DOHH2 (cell line): ENCODE data around the gene TCF25.

Source experiments
- H3F3A ChIP-seq: fragments of 200-600 bp; sonication (generic), shearing (Covaris generic); 2 replicates; pipeline ENCODE4 v1.6.0; 2016; ENCODE audit warnings: antibody characterized with exemption, mild to moderate bottlenecking; ENCODE audit not compliant: control insufficient read depth, insufficient read depth
- H3K27ac ChIP-seq: fragments of 200-600 bp; sonication (generic); 2 replicates; pipeline ENCODE4 v1.5.1; 2014; ENCODE audit warnings: low read depth, mild to moderate bottlenecking, low read length, moderate library complexity
- H3K27me3 ChIP-seq: fragments of 200-600 bp; sonication (generic); 2 replicates; pipeline ENCODE4 v1.6.1; 2014; ENCODE audit warnings: mild to moderate bottlenecking, low read length, mixed read lengths; ENCODE audit not compliant: control insufficient read depth
- H3K36me3 ChIP-seq: fragments of 200-600 bp; sonication (generic); 2 replicates; pipeline ENCODE4 v1.6.1; 2014; ENCODE audit warnings: mild to moderate bottlenecking, low read length, moderate library complexity, mixed read lengths; ENCODE audit not compliant: control insufficient read depth
- H3K4me1 ChIP-seq: fragments of 200-600 bp; sonication (generic); 2 replicates; pipeline ENCODE4 v1.6.1; 2014; ENCODE audit warnings: mild to moderate bottlenecking, low read length, mixed read lengths; ENCODE audit not compliant: control insufficient read depth
- H3K4me2 ChIP-seq: fragments of 200-600 bp; sonication (generic); 2 replicates; pipeline ENCODE4 v1.6.0; 2014; ENCODE audit warnings: mild to moderate bottlenecking, low read length, moderate library complexity
- H3K4me3 ChIP-seq: fragments of 200-600 bp; sonication (generic); 2 replicates; pipeline ENCODE4 v1.5.1; 2014; ENCODE audit warnings: mild to moderate bottlenecking, low read length, mixed read lengths
- H3K79me2 ChIP-seq: fragments of 200-600 bp; sonication (generic); 2 replicates; pipeline ENCODE4 v1.6.1; 2014; ENCODE audit warnings: mild to moderate bottlenecking, low read length, mixed read lengths; ENCODE audit not compliant: control insufficient read depth
- H3K9me2 ChIP-seq: fragments of 200-600 bp; sonication (generic); replicated peaks from 2 replicates; pipeline ENCODE4 v1.6.1; 2014; ENCODE audit warnings: mild to moderate bottlenecking, low read length, mixed read lengths; ENCODE audit not compliant: control insufficient read depth
- H3K9me3 ChIP-seq: fragments of 200-600 bp; sonication (generic); 2 replicates; pipeline ENCODE4 v1.6.1; 2014; ENCODE audit warnings: antibody characterized with exemption, low read length, mixed read lengths; ENCODE audit not compliant: control insufficient read depth, insufficient read depth
- H4K20me1 ChIP-seq: fragments of 200-600 bp; sonication (generic); 2 replicates; pipeline ENCODE4 v1.6.0; 2014; ENCODE audit warnings: low read depth, mild to moderate bottlenecking, antibody characterized with exemption, low read length, moderate library complexity; ENCODE audit not compliant: control insufficient read depth, insufficient read depth
- CTCF ChIP-seq: fragments of 200-600 bp; sonication (generic); IDR thresholded peaks from one replicate; pipeline ENCODE4 v1.5.1; 2014; ENCODE audit warnings: antibody characterized with exemption, mild to moderate bottlenecking, low read depth, low read length; ENCODE audit not compliant: poor library complexity, severe bottlenecking
- EZH2phosphoT487 ChIP-seq: fragments of 200-600 bp; sonication (generic); IDR thresholded peaks from 2 replicates; pipeline ENCODE4 v1.6.1; 2017; ENCODE audit warnings: borderline replicate concordance, mild to moderate bottlenecking, antibody characterized with exemption, low read length, moderate library complexity, mixed read lengths

TCF25 gene

DNA sequence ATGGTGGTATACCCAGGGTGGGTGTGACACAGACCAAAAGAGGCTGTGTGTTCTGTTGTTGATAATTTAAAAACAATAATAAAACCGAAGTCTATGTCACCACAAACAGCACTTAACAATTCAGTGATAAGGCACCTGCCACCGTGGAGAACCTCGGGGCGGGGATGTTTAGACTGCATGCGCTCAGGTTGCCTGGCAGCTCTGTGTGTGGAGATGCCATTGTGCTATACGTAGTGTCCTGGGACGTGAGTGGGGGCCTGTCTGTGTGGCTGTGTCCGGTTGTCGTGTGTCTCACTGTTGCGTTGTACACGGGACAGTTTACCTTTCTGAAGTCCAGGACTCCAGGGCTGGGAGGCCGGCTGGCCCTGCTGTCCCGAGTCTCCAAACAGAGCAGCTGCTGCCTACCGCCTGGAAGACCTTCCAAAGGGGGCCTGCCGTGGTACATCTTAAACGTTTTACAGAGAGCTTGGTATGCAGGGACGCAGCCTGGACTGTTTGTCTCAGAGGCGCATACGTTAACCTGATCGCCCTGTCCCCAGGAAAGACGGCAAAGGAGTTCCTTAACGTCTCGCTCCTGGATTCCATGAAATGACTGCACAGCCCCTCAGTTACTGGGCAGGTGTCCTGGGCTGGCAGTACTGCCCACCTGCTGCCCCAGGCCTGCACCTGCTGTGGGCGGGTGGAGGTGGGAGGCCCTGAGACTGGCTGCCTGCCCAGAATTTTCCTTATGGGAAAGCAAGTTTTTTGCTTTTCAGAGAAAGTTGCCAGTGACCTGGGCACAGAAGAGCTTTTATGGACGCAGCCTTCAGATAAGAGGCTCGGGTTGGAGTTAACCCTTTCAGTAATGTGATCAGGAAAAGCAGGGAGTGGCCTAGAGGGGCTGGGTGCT is 26.1 kb upstream of the TCF25 start:
- H3K4me3 ChIP-seq, result no peak overlapping the region
- no peak overlapping the region for H3K4me2 ChIP-seq
- H3F3A ChIP-seq, result peaks cover 23% of the 10 kb centered on the region
- no peaks in the 10 kb centered on the region for H4K20me1 ChIP-seq
- H3K9me3 ChIP-seq, result no peaks in the 10 kb centered on the region
- no peak overlapping the region for H3K27ac ChIP-seq
- no peak for TF ChIP-seq EZH2phosphoT487
- TF ChIP-seq CTCF, result no peak
- peaks cover 41% of the 10 kb centered on the region for H3K4me1 ChIP-seq
- no peaks in the 10 kb centered on the region for H3K9me2 ChIP-seq
- no peaks in the 10 kb centered on the region for H3K27me3 ChIP-seq
- no peaks in the 10 kb centered on the region for H3K79me2 ChIP-seq
- H3K36me3 ChIP-seq, result no peaks in the 10 kb centered on the region

- no peak overlapping the region for H3K27ac ChIP-seq
- TF ChIP-seq CTCF (no peak), EZH2phosphoT487 (no peak)
- no peak overlapping the region for H3K4me3 ChIP-seq
- H3K4me2 ChIP-seq, result no peak overlapping the region
- H3K9me2 ChIP-seq, result no peaks in the 10 kb centered on the region
- H3K79me2 ChIP-seq, result no peaks in the 10 kb centered on the region
- peaks cover 23% of the 10 kb centered on the region for H3F3A ChIP-seq
- H3K9me3 ChIP-seq, result no peaks in the 10 kb centered on the region
- H3K36me3 ChIP-seq, result no peaks in the 10 kb centered on the region
- H4K20me1 ChIP-seq, result no peaks in the 10 kb centered on the region
- peaks cover 35% of the 10 kb centered on the region for H3K4me1 ChIP-seq
- no peaks in the 10 kb centered on the region for H3K27me3 ChIP-seq
These were observed 25.5 kb upstream of the TCF25 start for GRCh38 chr16:89847940-89848297.

DNA sequence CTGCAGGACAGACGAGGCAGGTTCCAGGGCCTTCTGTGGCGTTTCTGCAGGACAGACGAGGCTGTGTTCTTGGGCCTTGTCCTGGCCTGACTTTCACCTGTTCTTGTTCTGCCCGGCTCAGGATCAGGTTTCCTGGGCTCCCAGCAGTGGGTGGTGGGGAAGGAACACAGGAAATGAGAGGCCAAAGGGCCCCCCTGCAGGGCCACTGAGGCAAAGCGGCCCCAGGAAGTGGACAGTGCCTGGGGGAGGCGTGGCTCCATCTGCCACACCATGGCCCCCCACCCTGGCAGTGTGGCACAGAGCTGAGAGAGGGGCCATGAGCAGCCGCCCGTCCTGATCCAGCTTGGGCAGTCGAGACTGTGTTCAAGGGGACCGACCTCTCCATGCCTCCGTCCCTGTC is 24.4 kb upstream of the TCF25 start:
- no peak for TF ChIP-seq EZH2phosphoT487
- Histone ChIP-seq H3K27ac (no peak overlapping the region), H3K9me3 (no peaks in the 10 kb centered on the region), H4K20me1 (no peaks in the 10 kb centered on the region), H3K79me2 (no peaks in the 10 kb centered on the region), H3K4me3 (no peak overlapping the region), H3K4me2 (no peak overlapping the region), H3K4me1 (peaks cover 25% of the 10 kb centered on the region), H3K36me3 (no peaks in the 10 kb centered on the region), H3K9me2 (no peaks in the 10 kb centered on the region), H3F3A (peaks cover 17% of the 10 kb centered on the region), H3K27me3 (no peaks in the 10 kb centered on the region)

- Histone ChIP-seq H3K79me2 (no peaks in the 10 kb centered on the region), H3K9me3 (no peaks in the 10 kb centered on the region), H3K36me3 (no peaks in the 10 kb centered on the region), H3K4me2 (no peak overlapping the region), H3K27me3 (no peaks in the 10 kb centered on the region), H3K27ac (no peak overlapping the region), H3K4me3 (no peak overlapping the region), H4K20me1 (no peaks in the 10 kb centered on the region), H3F3A (no peaks in the 10 kb centered on the region), H3K9me2 (no peaks in the 10 kb centered on the region), H3K4me1 (peaks cover 13% of the 10 kb centered on the region)
- TF ChIP-seq CTCF (no peak), EZH2phosphoT487 (no peak)
These were observed 19.9 kb upstream of the TCF25 start for GRCh38 chr16:89853306-89853993.
